Limb (tissue), 2 donors: ENCODE data around the gene OR11L1.

ENCODE experiments used
- DNase-seq, 2 donors: peaks; one replicate each; pipeline ENCODE4 v3.0.0-alpha.2; 2016; ENCODE audit errors: extremely low spot score in 2 of 2

Gene OR11L1

GRCh38 chr1:247812637-247813036, 29.1 kb downstream of the OR11L1 start:
- DNase-seq = no peak

- DNase-seq = no peak
Observed at GRCh38 chr1:247797518-247797917, 44.2 kb downstream of the OR11L1 start.
